HG02981 (cell line): ENCODE measurements around the gene KIAA2012.
"Not testable (repeated sequence)": the region's sequence is repeated elsewhere in the genome, so short reads cannot be mapped to it uniquely, and the experiment has no call there.

ENCODE experiments used
- ATAC-seq: cut with Tn5 transposase; IDR thresholded peaks from one replicate; pipeline ENCODE4 v1.9.1; 2021; ENCODE audit warnings: mild to moderate bottlenecking, moderate library complexity; ENCODE audit not compliant: unreplicated experiment

The KIAA2012 gene

DNA sequence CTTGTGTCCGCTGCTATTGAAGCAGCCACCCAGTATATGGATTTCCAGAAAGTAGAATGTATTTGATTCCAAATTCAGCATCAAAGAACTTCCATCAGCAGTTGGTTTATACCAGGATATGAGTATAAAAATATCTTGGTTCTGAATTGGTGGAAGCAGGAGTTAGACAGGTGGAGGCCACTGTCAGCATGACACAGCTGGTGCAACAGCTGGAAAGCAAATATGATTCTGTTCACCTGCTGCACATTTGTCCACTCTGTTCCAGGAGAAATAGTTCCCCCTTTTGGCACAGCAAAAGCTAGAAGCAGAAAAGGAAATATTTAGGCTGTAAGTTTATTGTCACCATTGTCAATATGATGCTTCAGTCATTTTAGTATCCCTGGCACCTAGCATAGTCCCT lies 41.2 kb downstream of the KIAA2012 start:
- no peak for ATAC-seq

DNA sequence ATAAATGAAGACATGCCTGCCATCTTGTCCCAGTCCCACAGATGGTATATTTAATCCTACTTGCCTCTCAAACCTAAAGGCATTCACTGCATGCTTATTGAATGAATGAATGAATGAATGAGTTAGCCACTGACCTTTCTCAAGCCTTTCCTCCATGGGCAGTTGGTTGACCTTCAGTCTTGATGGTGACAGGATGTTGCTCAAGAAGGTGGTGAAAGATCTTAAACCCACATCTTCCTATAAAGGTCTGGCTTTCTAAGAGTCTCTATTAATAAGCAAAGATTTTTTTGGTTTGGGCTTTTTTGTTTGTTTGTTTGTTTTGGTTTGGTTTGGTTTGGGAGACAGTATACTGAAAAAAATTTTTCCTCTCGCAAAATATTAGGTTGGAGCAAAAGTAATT lies 41.7 kb downstream of the KIAA2012 start:
- ATAC-seq: no peak

DNA sequence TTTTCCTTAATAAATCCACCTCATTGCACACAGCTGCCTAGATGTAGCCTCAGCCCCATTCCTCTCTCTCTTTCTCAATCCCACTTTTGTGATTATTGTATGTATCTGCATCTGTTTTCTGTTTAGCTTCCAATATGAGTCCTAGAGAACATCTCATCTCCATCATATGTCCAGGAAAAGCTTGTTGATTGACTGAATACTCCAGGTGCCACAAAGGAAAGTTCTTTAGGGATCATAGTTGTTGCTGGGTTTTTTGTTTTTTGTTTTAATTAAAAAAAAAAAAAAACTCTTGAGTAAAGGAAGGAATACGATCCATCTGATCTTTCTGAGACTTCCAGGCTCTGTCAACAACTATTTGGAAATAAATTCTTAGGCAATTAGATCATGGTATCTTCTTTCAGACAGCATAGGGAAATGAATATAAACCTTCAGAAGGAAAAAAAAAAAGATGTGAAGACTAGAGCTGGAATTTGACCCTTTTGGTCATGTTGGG lies 42.5 kb downstream of the KIAA2012 start:
- no peak for ATAC-seq

DNA sequence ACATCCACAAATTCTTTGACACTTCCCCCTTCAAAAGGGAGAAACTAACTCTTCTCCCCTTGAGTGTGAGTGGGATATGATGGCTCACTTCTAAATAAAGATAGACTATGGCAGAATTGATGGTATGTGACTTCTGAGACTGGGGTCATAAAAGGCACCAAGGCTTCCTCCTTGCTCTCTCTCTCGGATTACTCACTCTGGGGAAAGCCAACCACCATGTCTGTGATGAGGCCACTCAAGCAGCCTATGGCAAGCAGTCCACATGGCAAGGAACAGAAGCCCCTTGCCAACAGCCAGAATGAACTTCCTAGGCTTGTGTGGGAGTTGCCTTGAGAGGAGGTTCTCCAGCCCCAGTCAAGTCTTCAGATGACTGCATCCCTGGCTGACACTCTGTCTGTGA lies 43.6 kb downstream of the KIAA2012 start:
- no peak for ATAC-seq

DNA sequence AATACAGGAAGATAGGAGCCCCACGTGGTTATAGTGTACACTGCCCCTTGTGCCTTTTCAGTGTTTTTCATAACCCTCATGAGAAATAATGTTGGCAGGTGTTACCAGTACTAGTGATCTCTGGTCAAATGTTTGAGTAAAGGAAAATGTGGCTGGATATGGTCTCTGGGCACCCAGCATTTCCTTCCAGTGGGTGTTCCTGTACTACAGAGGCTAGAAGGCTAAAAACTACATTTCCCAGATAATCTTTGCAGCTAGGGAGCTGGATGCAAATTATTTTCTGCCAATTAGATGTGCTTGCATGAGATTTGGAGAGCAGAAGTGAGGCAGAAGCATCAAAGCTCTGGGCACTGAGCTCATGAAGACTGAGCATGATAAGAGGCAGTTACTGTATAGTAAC lies 45.1 kb downstream of the KIAA2012 start:
- no peak for ATAC-seq

DNA sequence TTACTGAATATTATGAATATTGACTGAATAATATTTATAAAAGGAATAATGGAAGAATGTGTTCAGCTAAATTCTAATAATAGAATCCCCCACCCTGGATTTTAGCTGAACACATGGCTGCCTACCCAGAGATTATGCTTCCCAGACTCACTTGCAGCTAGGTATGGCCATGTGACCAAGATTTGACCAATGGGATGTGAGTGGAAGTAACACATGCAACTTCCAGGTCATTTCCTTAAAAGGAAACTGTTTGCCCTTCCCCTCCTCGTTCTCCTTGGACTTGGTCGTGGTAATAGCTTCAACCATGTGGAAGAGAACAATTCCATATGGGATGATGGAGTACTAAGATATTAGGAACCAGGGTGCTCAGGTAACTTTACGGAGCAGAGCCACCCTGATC lies 47.8 kb downstream of the KIAA2012 start:
- ATAC-seq: no peak

DNA sequence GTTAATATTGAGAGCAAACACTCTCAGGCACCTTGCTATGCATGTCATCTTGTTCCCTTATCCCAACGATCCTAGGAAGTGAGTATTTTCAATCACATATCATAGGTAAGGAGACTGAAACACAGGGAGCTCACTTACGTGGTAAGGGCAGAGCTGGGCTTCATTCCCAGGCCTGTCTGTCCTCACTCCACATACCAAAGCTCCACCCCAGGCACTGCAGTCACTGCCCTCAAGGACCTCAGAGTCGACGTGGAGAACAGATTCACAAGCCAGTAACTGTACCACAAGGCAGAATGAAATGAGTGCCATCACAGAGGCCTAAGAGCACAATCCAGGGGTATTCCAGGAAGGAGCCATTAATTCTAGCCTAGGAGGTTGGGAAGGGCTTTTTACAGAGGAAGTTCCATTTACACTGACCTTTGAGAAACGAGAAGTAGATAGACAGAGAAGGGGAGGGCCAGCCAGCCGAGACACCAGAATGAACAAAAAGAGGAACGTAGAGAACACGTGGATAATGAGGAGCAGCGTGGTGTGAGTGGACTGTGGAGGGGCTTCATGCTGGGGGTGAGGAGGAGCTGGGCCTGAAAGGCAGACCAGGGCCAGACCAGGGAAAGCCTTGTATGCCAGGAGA lies 48.6 kb downstream of the KIAA2012 start:
- no peak for ATAC-seq

DNA sequence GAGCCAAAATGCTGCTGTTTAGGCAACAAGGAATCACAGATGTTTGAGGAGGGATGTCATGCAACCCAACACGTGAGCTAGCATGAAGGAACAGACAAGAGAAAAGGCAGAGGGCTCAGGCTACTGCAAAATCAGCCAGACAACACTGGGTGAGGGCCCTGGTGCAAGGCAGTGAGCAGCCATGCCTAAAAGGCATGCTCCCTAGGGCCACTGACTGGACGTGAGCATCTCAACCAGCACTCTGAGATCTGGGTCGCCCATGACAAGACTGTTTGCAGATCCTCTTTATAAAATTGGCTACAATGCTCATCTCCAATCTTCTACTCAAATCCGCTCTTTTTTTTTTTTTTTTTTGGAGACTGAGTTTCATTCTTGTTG lies 49.1 kb downstream of the KIAA2012 start:
- ATAC-seq: no peak

DNA sequence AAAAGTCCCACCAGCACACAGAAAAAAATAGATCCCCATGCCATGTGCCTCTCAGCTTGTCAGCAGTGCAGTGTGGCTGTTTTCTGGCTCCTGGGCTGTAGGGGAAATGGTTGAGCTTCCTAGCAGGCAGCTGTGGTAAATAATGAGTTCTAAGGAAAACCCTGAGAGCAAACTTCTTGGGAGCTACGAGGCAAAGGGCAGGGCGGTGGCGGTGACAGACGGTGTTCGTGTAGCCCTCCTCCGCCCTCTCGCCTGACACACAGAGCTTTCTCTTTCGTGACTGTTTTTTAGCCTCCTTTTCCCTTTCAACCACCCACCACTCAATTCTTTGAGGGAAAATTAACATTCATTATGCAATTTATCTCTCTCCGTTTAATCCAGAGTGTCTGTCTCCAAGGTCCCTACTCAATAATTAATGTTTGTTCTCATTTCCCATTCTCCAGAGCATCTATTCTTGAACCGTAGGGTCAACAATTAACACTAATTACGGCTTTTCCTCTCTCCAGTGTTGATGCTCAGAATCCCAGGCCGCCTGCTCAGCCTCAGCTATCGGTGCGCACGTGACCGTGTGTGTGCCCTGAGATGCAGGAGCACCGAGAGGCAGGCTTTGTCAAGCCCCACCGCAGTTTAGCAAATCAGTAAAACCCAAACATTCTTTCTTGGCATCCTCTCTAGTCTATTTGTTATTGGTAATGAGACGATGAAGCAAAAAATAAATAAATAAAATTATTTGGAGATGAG lies 50.1 kb downstream of the KIAA2012 start:
- ATAC-seq: no peak

DNA sequence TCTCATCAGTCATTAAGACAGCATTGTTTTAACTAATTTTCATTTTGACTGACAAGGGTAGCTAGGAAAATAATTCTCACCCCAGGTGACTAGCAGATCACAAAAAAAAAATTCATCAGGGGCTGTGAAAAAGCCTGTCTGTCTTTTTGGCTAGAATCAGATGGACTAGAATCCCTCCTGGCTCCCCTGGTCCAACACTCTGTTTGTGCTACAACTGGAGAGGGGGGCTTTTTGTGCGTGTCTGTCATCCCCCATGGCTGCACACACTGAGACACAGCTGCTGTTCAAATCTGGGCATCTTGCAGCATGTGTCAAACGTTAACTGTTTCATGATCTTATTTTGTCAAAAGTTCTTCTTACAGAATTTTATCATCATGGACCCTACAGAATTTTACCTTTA lies 51.2 kb downstream of the KIAA2012 start:
- no peak for ATAC-seq

DNA sequence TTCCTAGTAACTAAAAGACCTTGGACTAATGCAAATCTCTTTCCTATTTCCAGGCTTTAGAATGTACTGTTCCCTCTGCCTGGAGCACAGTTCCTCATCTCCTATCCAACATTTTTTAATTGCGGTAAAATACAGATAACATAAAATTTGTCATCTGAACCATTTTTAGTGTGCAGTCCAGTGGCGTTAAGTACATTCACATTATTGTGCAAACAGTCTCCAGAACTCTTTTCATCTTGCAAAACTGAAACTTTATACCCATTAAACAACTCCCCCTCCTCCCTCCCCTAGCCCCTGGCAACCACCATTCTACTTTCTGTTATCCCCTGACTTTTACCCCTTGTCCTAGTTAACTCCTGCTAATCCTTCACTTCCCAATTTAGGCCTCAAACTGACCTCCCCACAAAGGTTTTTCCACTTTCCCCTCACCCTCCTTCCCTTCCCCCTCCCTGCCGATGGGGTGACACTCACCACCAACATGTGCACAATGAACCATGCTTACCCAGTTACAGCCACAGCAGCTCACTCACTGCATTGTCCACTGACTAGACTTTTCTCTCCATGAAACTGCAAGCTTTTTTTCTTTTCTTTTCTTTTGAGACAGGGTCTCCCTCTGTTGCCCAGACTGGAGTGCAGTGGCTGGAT lies 54.8 kb downstream of the KIAA2012 start:
- ATAC-seq: no peak

DNA sequence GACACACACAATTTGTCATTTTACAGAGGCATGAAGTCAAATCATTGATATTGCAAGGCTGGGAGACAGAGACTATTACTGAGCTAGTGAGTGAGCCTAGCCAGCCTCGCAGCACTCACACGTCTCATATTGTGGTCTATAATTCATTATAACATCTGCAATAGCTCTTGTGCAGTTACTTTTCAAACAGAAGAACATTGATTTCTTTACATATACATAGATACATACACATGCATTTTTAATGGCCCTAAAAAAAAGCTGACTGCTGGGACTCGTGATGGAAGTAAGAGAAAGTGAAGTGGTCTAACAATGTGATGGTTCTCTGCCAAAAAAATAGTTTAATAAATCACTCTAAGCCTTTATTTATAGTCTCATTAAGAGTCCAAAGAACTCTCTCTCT lies 56.8 kb downstream of the KIAA2012 start:
- ATAC-seq: no peak

DNA sequence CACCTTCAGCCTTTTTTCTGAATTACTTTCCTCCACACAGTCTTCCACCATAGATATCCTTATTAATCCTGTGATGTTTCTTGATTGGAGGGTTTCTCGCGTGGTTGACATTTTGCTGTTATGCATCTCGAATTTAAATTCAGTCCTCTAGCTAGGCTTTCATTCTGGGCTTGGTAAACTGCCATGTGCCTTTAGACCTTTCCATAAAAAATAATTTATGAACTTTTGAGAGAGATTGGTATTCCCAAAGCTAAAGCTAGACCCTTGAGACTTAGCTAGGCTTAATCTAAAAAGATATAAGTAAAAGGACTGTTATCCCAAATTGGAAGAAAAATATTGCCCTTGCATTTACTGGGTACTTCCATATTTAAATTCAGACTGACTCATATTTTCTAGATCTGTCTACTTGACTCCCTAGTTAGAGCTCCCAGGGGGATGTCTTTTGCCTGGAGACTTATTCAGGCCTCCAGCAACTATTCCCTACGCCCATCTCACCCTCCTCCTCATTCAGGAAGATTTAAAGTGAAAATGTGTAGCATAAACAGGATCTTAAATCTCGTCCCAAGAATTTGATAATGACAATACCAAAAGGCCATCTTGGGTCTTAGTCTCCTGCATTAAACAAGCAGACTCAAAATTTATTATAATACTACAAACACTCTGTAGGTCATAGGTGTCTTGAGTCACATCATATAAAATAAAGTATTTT lies 60.3 kb downstream of the KIAA2012 start:
- ATAC-seq: no peak

DNA sequence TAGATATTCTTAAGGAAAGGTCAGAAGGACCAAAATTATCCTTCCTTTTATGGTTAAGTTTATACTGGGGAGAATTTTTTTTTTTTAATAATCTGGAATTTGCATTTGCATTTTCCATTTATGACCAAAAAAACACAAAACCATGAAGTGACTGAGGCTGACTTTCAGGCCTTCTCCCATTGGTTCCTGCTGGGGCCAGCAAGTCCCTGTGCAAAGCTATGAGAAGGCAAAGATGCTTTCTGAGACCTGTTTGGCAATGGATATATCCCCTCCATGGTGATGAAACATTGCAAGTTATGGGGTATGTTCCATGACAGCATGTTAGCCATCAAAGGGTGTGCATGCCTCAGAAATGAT lies 60.8 kb downstream of the KIAA2012 start:
- ATAC-seq: no peak

DNA sequence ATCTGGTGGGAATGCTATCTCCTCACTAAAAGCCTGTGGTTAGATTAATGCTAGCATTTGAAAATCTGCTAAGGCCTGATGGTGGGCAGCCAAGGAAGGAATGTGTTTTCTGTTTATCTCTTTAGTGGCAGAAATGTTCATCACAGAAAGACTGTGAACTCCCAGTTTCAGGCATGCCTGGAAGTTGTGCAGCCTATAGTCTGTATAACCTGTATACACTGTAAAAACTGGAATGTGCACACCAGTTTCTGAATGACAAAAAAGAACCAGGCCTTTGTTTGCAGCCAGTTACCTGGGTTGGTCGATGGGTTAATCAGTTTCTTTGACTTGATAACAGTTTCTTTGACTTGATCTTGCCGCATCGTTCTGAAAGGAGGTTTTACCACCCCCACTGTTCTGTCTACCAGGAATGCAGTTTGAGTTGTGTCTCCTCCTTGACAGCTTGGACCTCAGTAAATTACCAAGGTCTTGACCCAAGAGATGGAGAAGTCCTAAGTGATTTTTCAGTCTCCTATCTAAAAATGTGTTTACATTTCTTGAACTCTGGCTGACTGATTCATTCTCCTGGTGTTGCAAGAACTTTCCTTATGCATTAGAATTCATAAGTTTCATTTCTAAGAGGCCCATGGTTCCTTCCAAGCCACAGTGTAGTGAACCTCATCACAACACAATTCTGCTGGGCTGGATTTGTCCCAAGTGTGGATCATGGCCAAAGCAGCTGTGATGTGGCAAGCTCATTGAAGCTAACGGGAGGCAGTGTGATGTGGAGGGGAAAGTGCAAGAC lies 62.2 kb downstream of the KIAA2012 start:
- ATAC-seq: no peak

DNA sequence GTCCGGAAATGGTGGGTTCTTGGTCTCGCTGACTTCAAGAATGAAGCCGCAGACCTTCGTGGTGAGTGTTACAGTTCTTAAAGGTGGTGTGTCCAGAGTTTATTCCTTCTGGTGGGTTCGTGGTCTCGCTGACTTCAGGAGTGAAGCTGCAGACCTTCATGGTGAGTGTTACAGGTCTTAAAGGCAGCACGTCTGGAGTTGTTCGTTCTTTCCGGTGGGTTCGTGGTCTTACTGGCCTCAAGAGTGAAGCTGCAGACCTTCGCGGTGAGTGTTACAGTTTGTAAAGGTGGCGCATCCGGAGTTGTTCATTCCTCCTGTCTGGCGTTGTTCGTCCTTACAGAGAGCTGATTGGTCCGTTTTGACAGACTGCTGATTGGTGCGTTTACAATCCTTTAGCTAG lies 63.0 kb downstream of the KIAA2012 start:
- ATAC-seq: not testable (repeated sequence)

DNA sequence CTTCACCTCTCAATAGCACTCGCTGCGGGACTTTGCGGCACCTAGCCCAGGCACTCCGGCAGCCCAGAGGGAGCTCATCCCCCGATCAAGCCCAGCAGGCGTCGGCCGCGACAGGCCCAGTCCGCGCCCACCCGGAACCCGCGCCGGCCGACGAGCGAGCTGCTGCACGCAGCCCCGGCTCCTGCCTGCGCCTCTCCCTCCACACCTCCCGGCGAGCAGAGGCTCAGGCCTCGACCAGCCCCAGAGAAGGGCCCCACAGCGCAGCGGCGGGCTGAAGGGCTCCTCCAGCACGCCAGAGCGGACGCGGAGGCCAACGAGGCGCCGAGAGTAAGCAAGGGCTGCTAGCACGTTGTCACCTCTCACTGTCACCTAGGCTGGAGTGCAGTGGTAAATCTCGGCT lies 63.5 kb downstream of the KIAA2012 start:
- no peak for ATAC-seq

DNA sequence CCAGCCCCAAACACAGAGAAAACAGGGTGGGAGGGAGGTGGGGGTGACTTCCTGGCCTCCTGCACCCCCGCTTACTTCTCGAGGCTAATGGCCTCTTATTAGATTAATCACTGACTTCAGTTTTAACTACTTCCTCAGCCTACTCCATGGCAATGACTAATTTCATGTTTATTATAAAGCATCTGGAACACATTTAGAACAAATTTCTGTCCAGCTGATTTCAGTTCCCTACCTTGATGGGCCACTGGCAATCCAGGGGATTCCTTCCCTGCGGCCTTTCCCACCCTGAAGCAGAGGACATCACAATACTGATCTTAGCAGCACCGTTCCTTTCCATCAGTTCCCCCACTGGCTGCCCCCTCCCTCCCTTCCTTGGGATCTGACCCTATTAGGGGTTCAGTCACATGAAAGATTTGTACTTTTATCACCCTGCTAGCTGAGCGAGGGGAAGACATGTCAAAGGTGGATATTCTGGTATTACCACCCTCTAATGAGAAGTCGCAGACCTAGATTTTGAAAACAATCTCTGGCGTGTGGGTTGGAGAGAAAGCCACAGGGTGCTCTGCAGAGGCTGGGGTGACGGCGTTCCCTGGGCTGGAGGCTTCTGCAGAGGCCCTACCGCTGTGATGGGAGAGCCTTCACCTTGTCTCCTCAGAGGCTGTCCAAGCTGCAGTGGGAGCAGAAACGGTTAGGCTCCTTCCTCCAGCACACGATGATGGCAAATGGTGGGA lies 67.6 kb downstream of the KIAA2012 start:
- ATAC-seq: no peak

DNA sequence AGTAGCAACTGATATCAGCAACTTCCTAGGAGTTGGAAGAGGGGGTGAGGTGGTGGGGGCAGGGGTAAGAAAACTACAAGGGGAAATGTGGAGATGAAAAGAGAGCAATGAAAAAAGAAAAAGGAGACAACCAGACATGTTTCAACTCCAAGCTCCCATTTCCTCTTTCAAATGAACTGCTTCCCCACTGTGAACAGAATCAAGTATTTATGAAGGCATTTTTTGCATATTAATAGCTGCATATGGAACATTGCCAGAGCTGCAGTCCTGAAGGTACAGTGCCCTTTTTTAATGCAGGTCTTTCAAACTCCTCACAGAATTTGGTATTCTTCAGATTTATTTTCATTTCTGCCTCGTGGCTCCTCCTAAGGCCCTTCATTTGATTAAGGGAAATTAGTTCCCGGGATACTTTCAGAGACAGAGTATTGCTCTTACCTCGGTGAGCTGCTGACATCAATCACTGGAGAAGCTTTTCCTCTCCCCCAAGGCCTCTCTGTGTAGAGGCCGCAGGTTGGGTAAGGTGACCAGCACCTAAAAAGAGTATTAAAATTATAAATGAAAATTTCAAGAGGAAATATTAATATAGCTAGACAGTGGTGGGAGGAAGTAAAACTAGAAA lies 68.4 kb downstream of the KIAA2012 start:
- no peak for ATAC-seq

DNA sequence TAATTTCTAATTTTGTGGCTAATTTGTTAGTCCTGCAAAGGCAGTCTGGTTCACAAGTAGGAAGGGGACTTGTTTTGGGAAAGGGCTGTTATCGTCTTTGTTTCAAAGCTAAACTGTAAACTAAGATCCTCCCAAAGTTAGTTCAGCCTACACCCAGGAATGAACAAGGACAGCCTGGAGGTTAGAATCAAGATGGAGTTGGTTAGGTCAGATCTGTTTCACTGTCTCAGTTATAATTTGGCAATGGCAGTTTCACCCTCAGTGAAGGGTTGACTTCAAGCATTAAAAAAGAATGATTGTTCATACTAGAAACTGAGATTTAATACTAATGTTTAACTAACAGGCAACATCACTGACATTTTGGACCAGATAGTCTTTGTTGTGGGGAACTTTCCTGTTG lies 69.5 kb downstream of the KIAA2012 start:
- no peak for ATAC-seq
